Esophagus (tissue), 2 donors: ENCODE results near the gene TMEM17. TPM values are rescaled to one million over a fixed set of nuclear protein-coding genes. Genes with fewer than 3 reads are reported as not detected.

Experiments
- H3K27ac ChIP-seq, 2 donors: one replicate each; pipeline ENCODE4 v1.5.1; 2013; ENCODE audit warnings: low read depth in 2 of 2, mild to moderate bottlenecking in 2 of 2, inconsistent platforms in 1 of 2, low read length in 1 of 2, moderate library complexity in 1 of 2
- H3K27me3 ChIP-seq, 2 donors: one replicate each; pipeline ENCODE4 v1.6.1; 2013; ENCODE audit warnings: low read length in 2 of 2, control low read depth in 1 of 2, mild to moderate bottlenecking in 1 of 2; ENCODE audit not compliant: insufficient read depth in 2 of 2, control insufficient read depth in 1 of 2
- H3K36me3 ChIP-seq, 2 donors: one replicate each; pipeline ENCODE4 v1.6.1; 2013; ENCODE audit warnings: low read length in 1 of 2; ENCODE audit not compliant: control insufficient read depth in 2 of 2, insufficient read depth in 2 of 2
- H3K4me1 ChIP-seq, 2 donors: one replicate each; pipeline ENCODE4 v1.6.1; 2013; ENCODE audit warnings: low read length in 1 of 2; ENCODE audit not compliant: control insufficient read depth in 2 of 2, insufficient read depth in 2 of 2
- H3K4me3 ChIP-seq, 2 donors: one replicate each; pipeline ENCODE4 v1.5.1; 2013; ENCODE audit warnings: low read length in 2 of 2, mild to moderate bottlenecking in 2 of 2, low read depth in 1 of 2, moderate library complexity in 1 of 2
- H3K9me3 ChIP-seq, 2 donors: one replicate each; pipeline ENCODE4 v1.6.1; 2013; ENCODE audit warnings: mild to moderate bottlenecking in 2 of 2, low read depth in 1 of 2, low read length in 1 of 2, moderate library complexity in 1 of 2; ENCODE audit not compliant: control insufficient read depth in 2 of 2, insufficient read depth in 1 of 2
- WGBS, 2 donors: extraction: QIAGEN DNeasy Blood & Tissue Kit; methylation state at CpG; one replicate each; pipeline ENCODE4 v1.1.7; 2013; 5-methylcytosine and 5-hydroxymethylcytosine counted together
- polyA plus RNA-seq, 2 donors: library from polyadenylated mRNA; stranded (reverse); fragments of 200-250 nt; gene quantifications; one replicate each; pipeline ENCODE4 v1.2.3, GENCODE V29; 2013
- donor health status: healthy with polysubstance abuse.
- donor health status: Bipolar disorder and iron deficiency.

Gene TMEM17
- polyA plus RNA-seq, 2 donors, result 1.1 to 1.5 TPM

DNA sequence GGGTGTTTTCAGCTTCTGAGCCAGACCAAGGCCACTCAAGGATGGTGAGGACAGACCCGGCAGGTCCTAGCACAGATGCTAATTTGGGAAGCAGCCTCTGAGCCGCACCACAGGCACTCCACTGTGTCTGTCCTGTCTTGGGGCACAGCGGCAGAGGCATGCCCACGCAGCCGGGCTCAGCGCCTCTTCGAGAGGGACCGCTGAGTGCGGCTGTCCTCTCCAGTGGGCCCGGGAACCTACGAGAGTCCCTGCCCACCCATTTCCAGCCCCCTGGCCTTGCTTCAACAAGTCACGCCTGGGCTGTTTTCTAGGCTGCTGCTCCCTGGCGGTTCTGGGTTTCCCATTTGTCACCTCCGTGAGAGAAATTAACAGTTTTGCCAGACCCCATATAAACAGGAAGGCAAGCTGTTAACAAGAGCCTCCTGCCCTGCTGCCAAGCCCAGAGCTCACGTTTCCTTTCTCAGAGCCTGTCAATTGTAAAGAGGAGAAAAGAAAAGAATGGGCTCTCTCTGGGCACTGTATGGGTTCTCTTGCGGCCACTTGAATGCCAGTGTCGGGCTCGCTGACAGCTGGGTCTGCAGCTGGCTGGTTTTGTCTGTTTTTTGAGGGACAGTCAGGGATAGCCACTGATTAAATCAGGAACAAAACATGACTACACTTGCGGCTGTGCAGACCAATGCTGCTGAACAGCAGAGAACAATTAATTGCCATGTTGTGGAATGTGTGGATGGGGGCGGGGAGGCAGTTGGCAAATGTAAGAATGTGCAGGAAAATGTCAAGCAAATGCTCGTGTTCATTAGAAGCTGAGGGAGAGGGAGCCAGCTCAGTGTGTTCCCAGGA lies 30.6 kb downstream of the TMEM17 start:
- Histone ChIP-seq H3K9me3 (no peaks in the 10 kb centered on the region), H3K4me3 (no peak overlapping the region), H3K36me3 (no peaks in the 10 kb centered on the region), H3K27me3 (no peaks in the 10 kb centered on the region), H3K27ac (peak overlapping the region; percentile 28 to 36), H3K4me1 (peaks cover 10 to 11% of the 10 kb centered on the region in 2 donors)
- WGBS, 2 donors, result 34 to 48% methylated on average over 21 of the region's 21 CpGs

DNA sequence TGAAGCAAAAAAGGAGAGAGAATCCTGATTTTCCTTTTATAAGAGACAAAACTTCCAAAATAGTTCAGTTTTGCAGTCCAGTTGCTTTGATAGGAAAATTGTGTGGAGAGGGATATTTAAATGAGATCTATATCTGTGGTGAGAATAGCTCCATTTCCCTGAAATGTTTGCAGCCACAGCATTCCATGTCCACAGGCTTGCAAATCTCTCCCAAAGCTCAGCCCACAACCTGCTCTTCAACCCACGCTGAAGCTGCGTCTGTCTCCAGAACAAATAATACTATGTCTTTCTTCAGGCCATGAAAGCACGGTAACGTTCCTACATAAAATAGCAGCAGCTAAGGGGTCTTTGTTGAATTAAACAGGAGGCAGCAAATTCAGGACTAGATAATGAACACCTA lies 31.8 kb downstream of the TMEM17 start:
- WGBS, 2 donors, result 61 to 65% methylated on average over 4 of the region's 4 CpGs

DNA sequence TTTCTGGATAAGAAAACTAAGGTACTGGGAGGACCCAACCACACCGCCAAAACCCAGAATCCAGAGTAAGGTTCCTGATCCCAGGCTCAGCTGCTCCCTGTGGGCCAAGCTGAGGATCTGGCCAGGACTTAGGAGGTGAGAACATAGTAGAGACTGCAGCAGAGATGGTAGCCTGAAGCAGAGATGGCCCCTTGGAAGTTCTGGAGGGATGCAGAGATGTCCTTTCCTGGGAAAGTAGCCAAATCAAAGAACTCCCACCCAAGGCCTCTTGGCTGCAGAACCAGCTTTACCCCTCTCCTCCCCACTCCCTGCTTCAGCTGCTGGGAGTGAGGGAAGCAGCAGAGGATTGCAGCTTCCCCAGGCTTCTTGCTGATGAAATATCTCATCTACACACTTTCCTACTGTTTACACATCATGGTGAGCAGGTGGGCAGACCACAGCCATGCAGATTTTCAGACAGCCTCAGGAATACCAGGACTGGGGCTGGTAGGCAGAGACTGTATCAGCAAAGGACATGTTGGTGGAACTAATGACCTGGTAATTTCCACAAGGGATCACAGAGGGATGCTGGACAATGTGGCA lies 32.7 kb downstream of the TMEM17 start:
- H3K4me1 ChIP-seq, result peaks cover 12 to 19% of the 10 kb centered on the region in 2 donors

More for the DNA sequence above, 31.8 kb downstream of the TMEM17 start:
- H3K4me3 ChIP-seq, result no peak overlapping the region
- no peaks in the 10 kb centered on the region for H3K27me3 ChIP-seq
- H3K36me3 ChIP-seq, result no peaks in the 10 kb centered on the region
- H3K27ac ChIP-seq, result peak overlapping the region in 1 of 2 donors; percentile 17
- H3K9me3 ChIP-seq, result no peaks in the 10 kb centered on the region
- H3K4me1 ChIP-seq, result peaks cover 12 to 14% of the 10 kb centered on the region in 2 donors

DNA sequence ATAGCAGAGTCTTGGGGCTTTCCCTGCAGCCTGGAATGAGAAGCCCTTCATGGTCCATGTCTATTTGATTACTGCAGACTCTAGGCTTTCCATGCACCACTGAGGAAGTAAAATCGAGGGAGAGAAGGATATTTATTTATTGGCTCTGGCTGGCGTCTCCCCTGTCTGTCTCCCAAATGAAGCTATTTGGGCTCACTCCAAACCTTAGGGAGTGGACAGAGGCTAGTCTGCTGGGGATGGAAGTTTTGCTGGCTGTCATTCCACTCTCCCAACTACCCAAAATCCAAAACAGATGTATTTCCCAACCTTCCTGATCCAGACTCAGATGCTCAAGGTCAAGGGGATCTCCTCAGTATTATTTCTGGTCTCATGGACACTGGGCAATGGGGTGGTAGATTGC lies 33.7 kb downstream of the TMEM17 start:
- H3K27ac ChIP-seq, result no peak overlapping the region
- H3K4me1 ChIP-seq, result peaks cover 12 to 17% of the 10 kb centered on the region in 2 donors
- H3K36me3 ChIP-seq, result no peaks in the 10 kb centered on the region
- no peaks in the 10 kb centered on the region for H3K27me3 ChIP-seq
- 32 to 54% methylated on average over 2 of the region's 2 CpGs for WGBS, 2 donors
- H3K4me3 ChIP-seq, result no peak overlapping the region
- H3K9me3 ChIP-seq, result no peaks in the 10 kb centered on the region

More for the DNA sequence above, 32.7 kb downstream of the TMEM17 start:
- no peaks in the 10 kb centered on the region for H3K9me3 ChIP-seq
- 100% methylated on average over 1 of the region's 1 CpG for WGBS, 2 donors
- H3K4me3 ChIP-seq, result no peak overlapping the region
- no peaks in the 10 kb centered on the region for H3K27me3 ChIP-seq
- H3K36me3 ChIP-seq, result no peaks in the 10 kb centered on the region
- H3K27ac ChIP-seq, result no peak overlapping the region

DNA sequence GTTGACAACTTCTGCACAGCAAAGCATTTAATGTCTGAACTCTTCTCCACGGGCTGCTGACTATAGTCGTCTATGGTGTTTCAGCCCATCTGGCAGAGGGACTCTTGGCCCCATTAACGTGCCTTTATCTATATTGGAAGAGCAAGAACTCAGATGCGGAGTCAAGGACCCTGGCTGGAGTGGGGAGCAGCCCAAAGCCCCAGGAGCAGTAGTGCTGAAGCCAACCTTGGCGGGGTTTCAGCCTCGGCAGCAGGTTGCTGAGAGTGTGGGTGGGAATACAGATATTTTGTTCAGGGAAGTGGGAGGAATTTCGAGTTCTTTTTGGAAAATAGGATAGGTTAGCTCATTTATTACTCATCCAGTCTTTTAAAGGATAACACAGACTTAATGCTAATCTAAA lies 34.2 kb downstream of the TMEM17 start:
- 48 to 55% methylated on average over 7 of the region's 7 CpGs for WGBS, 2 donors
- Histone ChIP-seq H3K27me3 (no peaks in the 10 kb centered on the region), H3K36me3 (no peaks in the 10 kb centered on the region), H3K4me1 (peaks cover 12 to 17% of the 10 kb centered on the region in 2 donors), H3K9me3 (no peaks in the 10 kb centered on the region), H3K27ac (no peak overlapping the region), H3K4me3 (no peak overlapping the region)

DNA sequence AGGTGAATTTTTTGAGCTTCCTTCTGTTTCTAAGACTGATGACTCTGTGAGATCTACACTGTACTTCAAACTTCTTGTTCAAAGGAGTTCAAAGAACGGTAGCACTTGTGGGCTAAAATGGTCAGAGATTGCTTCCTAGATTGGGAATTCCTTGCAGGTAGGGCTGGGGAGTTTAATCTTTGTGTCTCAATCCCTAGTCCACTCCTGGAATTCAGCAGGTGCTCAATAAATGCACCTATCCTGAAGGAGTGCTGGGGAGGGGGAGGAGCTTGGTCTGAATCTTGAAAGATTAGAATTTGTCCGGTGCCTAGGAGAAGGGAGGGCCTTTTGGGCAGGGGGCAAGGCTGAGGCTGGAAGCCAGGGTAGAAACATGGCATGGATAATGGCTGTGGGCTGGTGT lies 34.6 kb downstream of the TMEM17 start:
- Histone ChIP-seq H3K4me3 (no peak overlapping the region), H3K9me3 (no peaks in the 10 kb centered on the region), H3K27me3 (no peaks in the 10 kb centered on the region), H3K27ac (no peak overlapping the region), H3K4me1 (peaks cover 12 to 20% of the 10 kb centered on the region in 2 donors), H3K36me3 (no peaks in the 10 kb centered on the region)
- WGBS, 2 donors, result 77 to 79% methylated on average over 2 of the region's 2 CpGs

DNA sequence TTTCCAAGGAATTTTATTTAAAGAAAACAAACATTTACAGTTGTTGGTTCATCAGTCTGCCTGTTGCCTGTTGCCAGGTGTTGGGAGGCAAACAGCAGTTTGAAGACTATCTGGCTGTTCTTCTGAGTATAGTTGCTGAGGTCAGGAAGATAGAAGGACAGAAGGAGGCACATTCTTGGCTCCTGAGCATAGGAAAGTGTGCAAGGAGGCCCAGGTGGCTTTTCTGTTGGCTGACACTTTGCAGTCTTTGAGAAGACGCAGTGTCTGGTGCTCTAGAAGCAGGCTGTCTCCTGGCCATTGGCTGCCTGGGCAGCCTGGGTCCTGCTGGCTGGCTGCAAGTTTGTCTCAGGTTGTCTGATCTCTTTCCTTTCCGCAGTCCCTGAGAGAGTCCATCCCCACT lies 36.4 kb downstream of the TMEM17 start:
- Histone ChIP-seq H3K36me3 (no peaks in the 10 kb centered on the region), H3K9me3 (no peaks in the 10 kb centered on the region), H3K27me3 (no peaks in the 10 kb centered on the region), H3K4me3 (no peak overlapping the region), H3K4me1 (peaks cover 9 to 13% of the 10 kb centered on the region in 2 donors), H3K27ac (no peak overlapping the region)
- WGBS, 2 donors, result 67 to 87% methylated on average over 2 of the region's 2 CpGs

DNA sequence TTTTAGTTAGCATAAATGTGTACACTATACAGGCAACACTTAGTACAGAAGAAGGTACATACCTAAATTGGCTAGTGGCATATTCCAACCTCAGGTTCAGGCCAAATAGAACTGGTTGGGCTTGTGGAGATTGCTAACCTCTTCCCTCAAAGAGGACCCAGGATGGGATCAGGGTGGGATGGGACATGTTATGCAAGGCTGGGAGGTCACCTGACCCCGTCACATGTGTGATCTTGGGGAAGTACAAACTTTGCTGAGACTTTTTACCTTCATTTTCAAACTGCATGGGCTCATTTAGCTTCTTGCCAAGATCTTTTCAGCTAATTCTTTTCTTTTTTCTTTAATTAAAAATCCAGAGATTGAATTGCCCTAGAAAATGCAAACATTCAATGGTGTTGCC lies 36.9 kb downstream of the TMEM17 start:
- H3K4me1 ChIP-seq, result peaks cover 9 to 13% of the 10 kb centered on the region in 2 donors
- no peaks in the 10 kb centered on the region for H3K27me3 ChIP-seq
- no peak overlapping the region for H3K27ac ChIP-seq
- no peak overlapping the region for H3K4me3 ChIP-seq
- 73 to 87% methylated on average over 1 of the region's 1 CpG for WGBS, 2 donors
- no peaks in the 10 kb centered on the region for H3K9me3 ChIP-seq
- no peaks in the 10 kb centered on the region for H3K36me3 ChIP-seq

DNA sequence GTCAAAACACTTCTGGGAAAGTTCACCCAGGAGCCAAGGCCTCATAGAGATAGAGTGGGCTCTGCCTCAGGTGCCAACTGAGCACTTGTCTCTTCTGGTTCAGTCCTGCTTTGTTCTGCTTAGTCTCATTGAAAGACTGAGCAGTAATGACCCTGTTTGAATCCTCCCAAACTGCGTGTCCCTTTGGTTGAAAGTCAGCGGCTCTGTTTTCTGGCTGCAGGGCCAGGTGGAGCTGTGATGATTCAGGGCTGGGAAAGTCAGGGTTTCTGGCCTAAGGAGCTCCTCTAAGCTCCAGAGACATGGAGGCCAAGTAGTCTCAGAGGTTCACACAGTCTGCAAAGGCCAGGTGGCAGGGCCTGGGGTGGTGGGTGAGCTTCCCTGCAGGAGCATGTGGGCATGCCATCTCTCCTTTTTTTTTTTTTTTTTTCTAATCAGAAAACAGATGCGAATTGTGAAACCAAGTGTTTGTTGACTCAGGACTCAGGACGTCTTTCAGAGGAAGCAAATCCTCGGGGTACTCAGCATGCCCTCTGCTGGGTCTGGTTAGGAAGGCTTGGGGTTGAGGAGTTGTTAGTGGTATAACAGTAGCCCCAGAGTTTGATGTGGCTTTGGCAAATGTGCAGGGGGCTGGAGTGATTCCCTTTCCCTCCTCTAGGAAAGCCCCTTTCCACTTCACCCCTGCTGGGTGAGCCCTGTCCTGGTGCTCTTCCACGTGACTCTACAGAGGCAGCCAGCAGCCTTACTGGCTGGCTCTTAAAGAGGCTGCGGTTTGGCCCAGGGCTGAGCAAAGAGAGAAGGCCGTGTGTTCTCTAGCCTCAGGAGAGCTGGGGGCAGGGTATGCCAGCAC lies 38.3 kb downstream of the TMEM17 start:
- Histone ChIP-seq H3K4me1 (peaks cover 7 to 13% of the 10 kb centered on the region in 2 donors), H3K4me3 (no peak overlapping the region), H3K27me3 (no peaks in the 10 kb centered on the region), H3K27ac (peak overlapping the region; percentile 42 to 80), H3K36me3 (no peaks in the 10 kb centered on the region), H3K9me3 (no peaks in the 10 kb centered on the region)
- 44 to 53% methylated on average over 8 of the region's 8 CpGs for WGBS, 2 donors
